ENCODE measurements around the gene UBIAD1. TPM values are rescaled to one million over a fixed set of nuclear protein-coding genes. Genes with fewer than 3 reads are reported as not detected.
A peak's percentile ranks its signal among the peaks of the same experiment; 100 is the strongest.

The UBIAD1 gene
- total and polyA plus RNA-seq, 2 of the 13 experiments (the other 11 are each of a cell fraction or from before 2014, with no cell fraction given), result 16.9 to 20.4 TPM

DNA sequence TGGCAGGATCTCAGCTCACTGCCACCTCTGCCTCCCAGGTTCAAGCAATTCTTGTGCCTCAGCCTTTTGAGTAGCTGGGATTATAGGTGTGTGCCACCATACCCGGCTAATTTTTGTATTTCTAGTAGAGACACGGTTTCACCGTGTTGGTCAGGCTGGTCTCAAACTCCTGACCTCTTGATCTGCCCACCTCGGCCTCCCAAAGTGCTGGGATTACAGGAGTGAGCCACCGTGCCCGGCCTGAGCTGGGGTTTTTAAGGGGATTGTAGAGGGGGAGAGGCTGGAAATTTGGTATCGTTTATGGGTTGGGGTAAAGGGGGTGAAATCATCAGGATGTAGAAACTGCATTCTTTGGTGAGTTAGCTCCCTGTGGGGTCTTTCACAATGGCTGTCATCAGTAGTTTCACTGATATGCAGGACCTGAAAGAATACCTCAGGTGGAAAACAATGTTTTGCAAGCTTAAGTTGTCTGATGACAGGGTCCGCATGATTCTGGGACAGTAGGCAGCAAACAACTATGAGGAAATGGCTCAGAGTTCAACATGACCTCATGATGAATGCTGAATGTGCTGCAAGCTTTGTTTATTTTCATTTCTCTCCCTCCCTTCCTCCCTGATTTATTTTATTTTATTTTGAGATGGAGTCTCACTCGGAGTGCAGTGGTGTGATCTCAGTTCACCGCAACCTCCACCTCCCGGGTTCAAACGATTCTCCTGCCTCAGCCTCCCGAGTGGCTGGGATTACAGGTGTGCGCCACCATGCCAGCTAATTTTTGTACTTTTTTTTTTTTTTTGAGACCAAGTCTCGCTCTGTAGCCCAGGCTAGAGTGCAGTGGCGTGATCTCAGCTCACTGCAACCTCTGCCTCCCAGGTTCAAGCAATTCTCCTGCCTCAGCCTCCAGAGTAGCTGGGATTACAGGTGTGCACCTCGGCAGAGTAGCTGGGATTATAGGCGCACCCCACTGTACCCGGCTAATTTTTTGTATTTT, 5.4 kb upstream of the UBIAD1 start (continued):
- TF ChIP-seq ATF7 (IDR thresholded peaks at IDR 0.05) (peak; percentile 95), ATF7 (CRISPR knock-in tag; IDR thresholded peaks at IDR 0.05) (peak; percentile 97), ZNF446 (CRISPR knock-in tag; IDR thresholded peaks at IDR 0.05) (0 out of 2 replicates have a peak, but pooled peaks have one; percentile 20), HDAC2 (CRISPR knock-in tag; IDR thresholded peaks at IDR 0.05) (peak; percentile 51; the same call in 1 of the 2 replicates), CEBPG (CRISPR knock-in tag; IDR thresholded peaks at IDR 0.05) (peak; percentile 94), ZNF292 (CRISPR knock-in tag; IDR thresholded peaks at IDR 0.05; ENCODE audit: borderline replicate concordance, low read depth) (peak; percentile 76; the same call in 1 of the 2 replicates), ZNF232 (CRISPR knock-in tag; IDR thresholded peaks at IDR 0.05; ENCODE audit: borderline replicate concordance) (peak; percentile 78), KDM1A (CRISPR knock-in tag; IDR thresholded peaks at IDR 0.05) (peak; percentile 46; the same call in 1 of the 2 replicates)
- TF ChIP-seq, protein P1, sequence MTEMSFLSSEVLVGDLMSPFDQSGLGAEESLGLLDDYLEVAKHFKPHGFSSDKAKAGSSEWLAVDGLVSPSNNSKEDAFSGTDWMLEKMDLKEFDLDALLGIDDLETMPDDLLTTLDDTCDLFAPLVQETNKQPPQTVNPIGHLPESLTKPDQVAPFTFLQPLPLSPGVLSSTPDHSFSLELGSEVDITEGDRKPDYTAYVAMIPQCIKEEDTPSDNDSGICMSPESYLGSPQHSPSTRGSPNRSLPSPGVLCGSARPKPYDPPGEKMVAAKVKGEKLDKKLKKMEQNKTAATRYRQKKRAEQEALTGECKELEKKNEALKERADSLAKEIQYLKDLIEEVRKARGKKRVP (CRISPR knock-in tag; IDR thresholded peaks at IDR 0.05), result peak in 1 of 2 experiments; percentile 88; a peak in 2 of 4 replicates

DNA sequence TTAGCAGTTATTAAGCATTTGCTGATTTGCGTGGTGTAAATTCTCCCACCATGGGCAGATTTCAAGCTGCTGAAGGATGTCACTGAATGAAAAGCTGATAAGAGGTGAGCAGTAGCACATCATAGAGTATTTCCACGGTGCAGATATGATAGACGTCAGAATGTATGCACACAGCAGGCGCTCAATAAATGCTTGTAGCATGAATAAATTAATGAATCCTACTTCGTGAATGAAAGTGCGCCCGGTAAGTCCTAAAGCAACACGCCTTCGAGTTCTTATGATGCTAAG, 510 bp upstream of the UBIAD1 start:
- in situ Hi-C loops (cut with HindIII; ENCODE audit: extremely low pct_ligation_motif_present, low pct_unique_long_range_greater_than_20kb), result no loop called here
- Histone ChIP-seq H3K79me2 (ENCODE audit: insufficient read depth, low read length) (peaks cover 29% of the 10 kb centered on the region), H3K9me3 (ENCODE audit: low read length) (no peaks in the 10 kb centered on the region), H2AFZ (ENCODE audit: low read length) (no peak overlapping the region), H3K4me1 (ENCODE audit: insufficient read depth, low read length) (peaks cover 61% of the 10 kb centered on the region), H3K4me3 (replicated peaks in 1 of 3; ENCODE audit: insufficient read depth in 1 of 3, low read depth in 2 of 3, low read length in 3 of 3) (peak overlapping the region in 2 of 3 experiments; percentile 36 to 42; a peak in 3 of 6 replicates), H3K27ac (ENCODE audit: extremely low read length, insufficient read depth, low read length) (peak overlapping the region; percentile 39), H3K4me2 (ENCODE audit: low read depth, low read length) (peak overlapping the region; percentile 69), H3K36me3 (replicated peaks in 1 of 2; ENCODE audit: control insufficient read depth in 1 of 2, insufficient read depth in 2 of 2, low read length in 2 of 2) (no peaks in the 10 kb centered on the region), H4K20me1 (ENCODE audit: insufficient read depth, low read length) (no peaks in the 10 kb centered on the region), H3K9ac (ENCODE audit: insufficient read depth, low read depth, low read length) (peak overlapping the region; percentile 30; the same call in 1 of the 2 replicates), H3K27me3 (ENCODE audit: control insufficient read depth in 1 of 2, insufficient read depth in 2 of 2, low read length in 2 of 2) (no peaks in the 10 kb centered on the region; a peak in 1 of 5 replicates)
- DNase-seq (ENCODE audit: low spot score) (no peak), FAIRE-seq (no peak), ATAC-seq (peak; percentile 2; the same call in 2 of the 3 replicates)
- BruUV-seq (replicated peaks), result no TSS peak
- POLR2A ChIA-PET, result interaction anchor here (0.5 to 5.0 kb wide), 9 partner anchors 9 to 399 kb away, joined by 3 to 89 read pairs (median 5); partner anchors contain the start of gene MTOR
- intact Hi-C loops (cut with micrococcal nuclease; ENCODE audit: unreplicated experiment), result no loop called here
- no peak for TF ChIP-seq DNMT1 (CRISPR knock-in tag; IDR thresholded peaks at IDR 0.05)
- peak; percentile 99 for TF ChIP-seq ZKSCAN8 (CRISPR knock-in tag; IDR thresholded peaks at IDR 0.05; ENCODE audit: borderline replicate concordance)
- TF ChIP-seq CREB1 (IDR thresholded peaks at IDR 0.05), result no peak
- 0 out of 2 replicates have a peak, but pooled peaks have one; percentile 5 for TF ChIP-seq CREB1 (CRISPR knock-in tag; IDR thresholded peaks at IDR 0.05)
- 12% methylated on average over 9 of the region's 9 CpGs for WGBS (ENCODE audit: low lambda C conversion rate)
- CTCF ChIA-PET (ENCODE audit: low intra/inter-chr PET ratio, low total read pairs), result no interaction called here

Measured in HepG2 (cell line).